OCI-LY3 (cell line): ENCODE results near the gene SLC25A18.

Source experiments
- H2AFZ ChIP-seq: fragments of 200-600, 300-600 bp; shearing (Covaris generic); 2 replicates; pipeline ENCODE4 v1.6.0; 2014; ENCODE audit warnings: antibody characterized with exemption, low read depth, low read length
- H3K27ac ChIP-seq: fragments of 200-600, 300-600 bp; sonication (generic); 2 replicates; pipeline ENCODE4 v1.5.1; 2014; ENCODE audit warnings: mild to moderate bottlenecking, low read length, moderate library complexity, mixed read lengths
- H3K27me3 ChIP-seq: fragments of 200-600, 300-600 bp; sonication (generic); 2 replicates; pipeline ENCODE4 v1.6.1; 2014; ENCODE audit warnings: low read depth, low read length, mixed read lengths
- H3K36me3 ChIP-seq: fragments of 200-600, 300-600 bp; sonication (generic); replicated peaks from 2 replicates; pipeline ENCODE3; 2014; ENCODE audit warnings: low read depth, low read length, mixed read lengths
- H3K4me1 ChIP-seq: fragments of 300-600, 200-600 bp; sonication (generic); 2 replicates; pipeline ENCODE4 v1.6.1; 2014; ENCODE audit warnings: low read length, mixed read lengths
- H3K4me2 ChIP-seq: fragments of 200-600, 300-600 bp; sonication (generic); 2 replicates; pipeline ENCODE4 v1.6.1; 2014; ENCODE audit warnings: low read length, mixed read lengths
- H3K4me3 ChIP-seq: fragments of 300-600, 200-600 bp; sonication (generic); 2 replicates; pipeline ENCODE4 v1.5.1; 2014; ENCODE audit warnings: antibody characterized with exemption, mild to moderate bottlenecking, low read length, moderate library complexity
- H3K79me2 ChIP-seq: fragments of 300-600, 200-600 bp; shearing (Covaris generic); 2 replicates; pipeline ENCODE4 v1.6.1; 2014; ENCODE audit warnings: mild to moderate bottlenecking, low read length, mixed read lengths
- H3K9ac ChIP-seq: fragments of 300-600, 200-600 bp; shearing (Covaris generic); 2 replicates; pipeline ENCODE4 v1.6.0; 2014; ENCODE audit warnings: mild to moderate bottlenecking, low read length, moderate library complexity
- H3K9me3 ChIP-seq: fragments of 200-600, 300-600 bp; shearing (Covaris generic); 2 replicates; pipeline ENCODE4 v1.6.1; 2014; ENCODE audit warnings: low read length, mixed read lengths; ENCODE audit not compliant: insufficient read depth
- H4K20me1 ChIP-seq: fragments of 200-600, 300-600 bp; sonication (generic); 2 replicates; pipeline ENCODE4 v1.6.1; 2016; ENCODE audit warnings: low read length, mixed read lengths; ENCODE audit not compliant: insufficient read depth
- EZH2phosphoT487 ChIP-seq: fragments of 200-600 bp; shearing (Covaris generic); IDR thresholded peaks from 2 replicates; pipeline ENCODE4 v1.6.1; 2018; ENCODE audit warnings: antibody characterized with exemption, mixed run types, low read depth
- TF ChIP-seq, protein P1 (sequence below): fragments of 200-600, 300-600 bp; sonication (generic); IDR thresholded peaks from 2 replicates; pipeline ENCODE4 v1.5.1; 2014; ENCODE audit warnings: antibody characterized with exemption, low read length, low read depth

SLC25A18 gene

DNA sequence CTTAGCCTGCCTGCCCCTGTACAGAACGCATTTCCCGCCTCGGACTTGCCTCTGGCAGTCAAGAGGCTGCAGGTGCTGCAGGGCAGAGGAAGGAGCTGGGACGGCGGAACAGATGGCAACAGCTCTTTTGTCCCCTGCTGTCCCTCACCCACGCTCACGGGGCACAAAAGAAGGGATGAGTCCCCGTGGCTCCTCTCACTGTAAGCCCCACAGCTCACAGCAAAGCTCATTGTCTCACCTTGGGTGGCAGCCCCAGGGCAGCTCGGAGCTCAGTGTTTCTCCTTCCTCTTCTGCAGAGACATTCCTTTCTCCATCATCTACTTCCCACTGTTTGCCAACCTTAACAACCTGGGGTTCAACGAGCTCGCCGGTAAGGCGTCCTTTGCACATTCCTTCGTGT is 24.3 kb downstream of the SLC25A18 start:
- Histone ChIP-seq H3K4me2 (no peak overlapping the region), H3K9me3 (no peaks in the 10 kb centered on the region), H3K27ac (no peak overlapping the region)

DNA sequence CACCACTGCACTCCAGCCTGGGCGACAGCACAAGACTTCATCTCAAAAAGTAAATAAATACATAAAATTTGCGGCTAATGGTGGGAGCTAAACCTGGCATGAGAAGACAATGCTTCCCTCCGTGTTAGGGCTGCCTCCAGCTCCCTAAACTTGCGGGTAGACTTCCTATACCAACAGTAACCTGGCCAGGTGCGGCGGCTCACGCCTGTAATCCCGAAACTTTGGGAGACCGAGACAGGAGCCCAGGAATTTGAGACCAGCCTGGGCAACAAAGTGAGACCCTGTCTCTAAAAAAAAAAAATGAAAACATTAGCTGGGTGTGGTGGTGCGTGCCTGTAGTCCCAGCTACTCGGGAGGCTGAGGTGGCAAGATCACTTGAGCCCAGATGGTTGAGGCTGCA is 25.3 kb downstream of the SLC25A18 start:
- Histone ChIP-seq H3K4me3 (no peak overlapping the region), H4K20me1 (peaks cover 10% of the 10 kb centered on the region), H3K27me3 (no peaks in the 10 kb centered on the region), H3K4me1 (no peaks in the 10 kb centered on the region), H3K9ac (no peak overlapping the region), H2AFZ (no peak overlapping the region), H3K79me2 (no peaks in the 10 kb centered on the region), H3K27ac (no peak overlapping the region), H3K9me3 (no peaks in the 10 kb centered on the region), H3K4me2 (no peak overlapping the region), H3K36me3 (peaks cover 28% of the 10 kb centered on the region)
- no peak for TF ChIP-seq EZH2phosphoT487
- TF ChIP-seq, protein P1, sequence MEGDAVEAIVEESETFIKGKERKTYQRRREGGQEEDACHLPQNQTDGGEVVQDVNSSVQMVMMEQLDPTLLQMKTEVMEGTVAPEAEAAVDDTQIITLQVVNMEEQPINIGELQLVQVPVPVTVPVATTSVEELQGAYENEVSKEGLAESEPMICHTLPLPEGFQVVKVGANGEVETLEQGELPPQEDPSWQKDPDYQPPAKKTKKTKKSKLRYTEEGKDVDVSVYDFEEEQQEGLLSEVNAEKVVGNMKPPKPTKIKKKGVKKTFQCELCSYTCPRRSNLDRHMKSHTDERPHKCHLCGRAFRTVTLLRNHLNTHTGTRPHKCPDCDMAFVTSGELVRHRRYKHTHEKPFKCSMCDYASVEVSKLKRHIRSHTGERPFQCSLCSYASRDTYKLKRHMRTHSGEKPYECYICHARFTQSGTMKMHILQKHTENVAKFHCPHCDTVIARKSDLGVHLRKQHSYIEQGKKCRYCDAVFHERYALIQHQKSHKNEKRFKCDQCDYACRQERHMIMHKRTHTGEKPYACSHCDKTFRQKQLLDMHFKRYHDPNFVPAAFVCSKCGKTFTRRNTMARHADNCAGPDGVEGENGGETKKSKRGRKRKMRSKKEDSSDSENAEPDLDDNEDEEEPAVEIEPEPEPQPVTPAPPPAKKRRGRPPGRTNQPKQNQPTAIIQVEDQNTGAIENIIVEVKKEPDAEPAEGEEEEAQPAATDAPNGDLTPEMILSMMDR: no peak

More for the DNA sequence above, 24.3 kb downstream of the SLC25A18 start:
- no peaks in the 10 kb centered on the region for H3K79me2 ChIP-seq
- TF ChIP-seq, protein P1: no peak
- TF ChIP-seq EZH2phosphoT487: no peak
- H3K36me3 ChIP-seq: peaks cover 20% of the 10 kb centered on the region
- no peaks in the 10 kb centered on the region for H3K4me1 ChIP-seq
- H3K27me3 ChIP-seq: no peaks in the 10 kb centered on the region
- no peak overlapping the region for H3K4me3 ChIP-seq
- H2AFZ ChIP-seq: no peak overlapping the region
- no peak overlapping the region for H3K9ac ChIP-seq
- 0 out of 2 replicates have a peak, but pooled peaks cover 5% of the 10 kb centered on the region for H4K20me1 ChIP-seq

DNA sequence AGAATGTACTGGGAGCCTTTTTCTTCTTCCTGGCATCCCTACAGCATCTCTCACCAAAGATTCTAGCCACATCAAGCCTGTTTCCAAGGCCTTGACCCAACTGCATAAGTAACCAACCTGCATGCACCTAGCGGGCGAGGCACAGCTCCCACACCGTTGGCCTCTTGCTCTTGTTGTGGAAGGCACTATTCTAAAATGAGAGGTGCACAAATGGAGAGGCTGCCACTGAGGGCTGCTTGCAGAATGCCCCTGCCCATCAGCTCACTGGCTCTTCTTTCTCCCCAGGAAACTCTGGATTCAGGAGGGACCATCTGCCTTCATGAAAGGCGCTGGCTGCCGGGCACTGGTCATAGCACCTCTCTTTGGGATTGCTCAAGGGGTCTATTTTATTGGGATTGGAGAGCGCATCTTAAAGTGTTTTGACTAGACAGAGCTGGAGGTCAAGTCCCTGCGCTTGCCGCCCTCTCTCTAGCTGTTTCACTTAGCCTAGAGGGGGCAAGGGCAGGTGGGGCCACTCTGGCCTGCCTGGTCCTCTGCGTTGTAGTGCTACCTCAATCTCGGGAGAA is 26.6 kb downstream of the SLC25A18 start:
- H4K20me1 ChIP-seq: peaks cover 19% of the 10 kb centered on the region
- no peaks in the 10 kb centered on the region for H3K79me2 ChIP-seq
- no peak overlapping the region for H2AFZ ChIP-seq
- TF ChIP-seq, protein P1: no peak
- TF ChIP-seq EZH2phosphoT487: no peak
- H3K9me3 ChIP-seq: no peaks in the 10 kb centered on the region
- H3K27me3 ChIP-seq: no peaks in the 10 kb centered on the region
- H3K4me1 ChIP-seq: peaks cover 11% of the 10 kb centered on the region
- no peak overlapping the region for H3K9ac ChIP-seq
- H3K4me3 ChIP-seq: no peak overlapping the region
- H3K4me2 ChIP-seq: no peak overlapping the region
- peaks cover 35% of the 10 kb centered on the region for H3K36me3 ChIP-seq
- H3K27ac ChIP-seq: no peak overlapping the region

DNA sequence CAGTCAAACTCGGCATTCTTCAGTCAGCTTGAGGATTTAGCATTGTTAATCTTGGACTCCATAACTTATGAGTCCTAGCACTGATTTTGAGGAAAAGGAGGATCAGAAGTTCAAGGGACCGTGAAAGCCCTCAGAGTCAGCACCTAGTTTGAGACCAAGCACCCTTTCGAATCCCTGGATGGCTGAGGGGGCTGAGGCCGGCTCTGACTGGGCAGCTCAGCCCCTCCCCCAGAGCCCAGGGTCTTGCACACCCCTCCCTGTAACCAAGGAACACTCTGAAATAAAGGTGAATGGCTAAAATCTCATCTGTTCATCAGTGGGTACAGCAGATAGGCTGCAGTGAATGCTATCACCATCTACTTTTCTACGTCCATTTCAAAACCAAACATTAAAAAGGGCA is 27.3 kb downstream of the SLC25A18 start:
- Histone ChIP-seq H3K79me2 (no peaks in the 10 kb centered on the region), H3K9me3 (no peaks in the 10 kb centered on the region), H4K20me1 (peaks cover 26% of the 10 kb centered on the region), H2AFZ (no peak overlapping the region), H3K4me1 (peaks cover 18% of the 10 kb centered on the region), H3K9ac (no peak overlapping the region), H3K27me3 (no peaks in the 10 kb centered on the region), H3K27ac (no peak overlapping the region), H3K4me2 (no peak overlapping the region), H3K4me3 (no peak overlapping the region), H3K36me3 (peaks cover 39% of the 10 kb centered on the region)
- TF ChIP-seq, protein P1: no peak
- no peak for TF ChIP-seq EZH2phosphoT487
